GM12878 (cell line): ENCODE measurements around the gene INHA. TPM values are rescaled to one million over a fixed set of nuclear protein-coding genes. Genes with fewer than 3 reads are reported as not detected.

Source experiments
- ATAC-seq: fragments of 200-7000 bp; cut with Tn5 transposase; 3 replicates; pipeline ENCODE4 v1.9.1; 2020; ENCODE audit warnings: mild to moderate bottlenecking, moderate library complexity
- BruUV-seq: library from RNA; stranded (reverse); fragments of 400-500 nt; replicated peaks from 2 replicates; lab custom pipeline; 2021; lab: Mats Ljungman, UMichigan
- CTCF ChIA-PET: fragments of 300-600 bp; sonication (Branson Sonifier 250); formaldehyde crosslinking; extraction: SDS; loops from one replicate; lab custom pipeline; 2021; ENCODE audit warnings: inconsistent platforms; lab: Yijun Ruan, JAX
- POLR2A ChIA-PET: fragments of 350-600 bp; formaldehyde crosslinking; extraction: SDS; loops from one replicate; lab custom pipeline; 2021; ENCODE audit warnings: inconsistent platforms; lab: Charles Lee
- RAD21 ChIA-PET: fragments of 300-600 bp; sonication (Branson Sonifier 250); formaldehyde crosslinking; loops from one replicate; lab custom pipeline; 2023; ENCODE audit warnings: antibody characterized with exemption; ENCODE audit not compliant: unreplicated experiment; lab: Charles Lee
- SMC1A ChIA-PET: fragments of 300-600 bp; sonication (Branson Sonifier 250); formaldehyde crosslinking; loops from one replicate; lab custom pipeline; 2023; ENCODE audit not compliant: unreplicated experiment, uncharacterized antibody; lab: Charles Lee
- DNase-seq: peaks from one replicate; pipeline ENCODE4 v3.0.0-alpha.2; 2011; ENCODE audit warnings: low read depth, low spot score
- FAIRE-seq: peaks from 3 replicates; lab custom pipeline; 2011; peaks lifted over from hg19 to GRCh38; lab: Jason Lieb, UNC
- H2AFZ ChIP-seq: 2 replicates; pipeline ENCODE4 v1.6.0; 2011; ENCODE audit warnings: low read depth, low read length, control low read depth; ENCODE audit not compliant: control insufficient read depth
- H3K27ac ChIP-seq: 2 replicates; pipeline ENCODE4 v1.5.1; 2011; ENCODE audit warnings: control low read depth; ENCODE audit not compliant: control insufficient read depth, insufficient read depth
- H3K27me3 ChIP-seq, 2 experiments: replicated peaks in 1 of 2; 2 replicates each; pipeline versions ENCODE4 v1.6.0 to v1.6.1; 2011; ENCODE audit warnings: low read length in 1 of 2; ENCODE audit not compliant: control insufficient read depth in 2 of 2, insufficient read depth in 2 of 2
- H3K36me3 ChIP-seq, 2 experiments: 2 replicates each; pipeline ENCODE4 v1.5.1; 2011; ENCODE audit warnings: low read length in 1 of 2; ENCODE audit not compliant: control insufficient read depth in 2 of 2, insufficient read depth in 2 of 2
- H3K4me1 ChIP-seq: 2 replicates; pipeline ENCODE4 v1.6.1; 2011; ENCODE audit warnings: mild to moderate bottlenecking, low read length, moderate library complexity, mixed read lengths; ENCODE audit not compliant: control insufficient read depth, insufficient read depth
- H3K4me2 ChIP-seq: 2 replicates; pipeline ENCODE4 v1.6.0; 2011; ENCODE audit warnings: control low read depth; ENCODE audit not compliant: control insufficient read depth, insufficient read depth
- H3K4me3 ChIP-seq: fragments of 200-600 bp; sonication (generic); 2 replicates; pipeline ENCODE4 v1.5.1; 2016
- H3K79me2 ChIP-seq: 2 replicates; pipeline ENCODE4 v1.6.0; 2011; ENCODE audit warnings: low read length; ENCODE audit not compliant: control insufficient read depth, insufficient read depth
- H3K9ac ChIP-seq: 2 replicates; pipeline ENCODE4 v1.8.0; 2011; ENCODE audit warnings: low read length, control low read depth, mixed read lengths; ENCODE audit not compliant: control insufficient read depth, insufficient read depth
- H3K9me3 ChIP-seq: replicated peaks from 3 replicates; pipeline ENCODE4 v1.5.1; 2011; ENCODE audit warnings: mild to moderate bottlenecking, low read length; ENCODE audit not compliant: control insufficient read depth, insufficient read depth
- H4K20me1 ChIP-seq: 2 replicates; pipeline ENCODE4 v1.6.0; 2011; ENCODE audit not compliant: control insufficient read depth, insufficient read depth
- BMI1 ChIP-seq: fragments of 450-650 bp; IDR thresholded peaks from 2 replicates; pipeline ENCODE4 v1.6.1; 2016; ENCODE audit warnings: mild to moderate bottlenecking, moderate library complexity, borderline replicate concordance
- CEBPB ChIP-seq, 2 experiments: fragments of 150-350 bp in 1 of 2; IDR thresholded peaks; 2 replicates each; pipeline ENCODE4 v1.6.1; 2012 to 2014; ENCODE audit warnings: low read depth in 2 of 2, low read length in 2 of 2, borderline replicate concordance in 1 of 2, inconsistent platforms in 1 of 2
- FOXM1 ChIP-seq: IDR thresholded peaks from 2 replicates; pipeline ENCODE4 v1.6.1; 2012; ENCODE audit warnings: low read depth, mild to moderate bottlenecking, inconsistent platforms, low read length, moderate library complexity
- GATAD2B ChIP-seq: fragments of 450-650 bp; conservative IDR thresholded peaks from 2 replicates; pipeline ENCODE4 v1.6.1; 2017; ENCODE audit warnings: low read depth, mild to moderate bottlenecking, moderate library complexity
- IRF4 ChIP-seq: IDR thresholded peaks from 2 replicates; pipeline ENCODE4 v1.6.1; 2011; ENCODE audit warnings: low read depth, low read length
- MTA3 ChIP-seq: IDR thresholded peaks from 2 replicates; pipeline ENCODE4 v1.6.1; 2012; ENCODE audit warnings: low read length, inconsistent platforms, borderline replicate concordance
- MYC ChIP-seq: IDR thresholded peaks from 2 replicates; pipeline ENCODE4 v1.6.1; 2011; ENCODE audit warnings: mild to moderate bottlenecking, low read length, moderate library complexity, inconsistent platforms; ENCODE audit not compliant: insufficient read depth, insufficient replicate concordance, insufficient read length, severe bottlenecking
- NFYA ChIP-seq: IDR thresholded peaks from 2 replicates; pipeline ENCODE4 v1.6.1; 2011; ENCODE audit warnings: low read depth, mild to moderate bottlenecking, low read length, improper control_type of control experiment, borderline replicate concordance
- NKRF ChIP-seq: fragments of 450-650 bp; conservative IDR thresholded peaks from 2 replicates; pipeline ENCODE4 v1.6.1; 2017; ENCODE audit warnings: mild to moderate bottlenecking, moderate library complexity
- RUNX3 ChIP-seq: IDR thresholded peaks from 2 replicates; pipeline ENCODE4 v1.6.1; 2012; ENCODE audit warnings: low read length, inconsistent platforms
- SMAD5 ChIP-seq: IDR thresholded peaks from 2 replicates; pipeline ENCODE4 v1.6.1; 2016; ENCODE audit warnings: antibody characterized with exemption, low read depth
- TCF3 ChIP-seq: IDR thresholded peaks from 2 replicates; pipeline ENCODE4 v1.6.1; 2012; ENCODE audit warnings: low read depth, mild to moderate bottlenecking, low read length, borderline replicate concordance; ENCODE audit not compliant: insufficient read depth
- TCF7 ChIP-seq: IDR thresholded peaks from 2 replicates; pipeline ENCODE4 v1.6.1; 2014; ENCODE audit warnings: antibody characterized with exemption, borderline replicate concordance
- USF2 ChIP-seq: IDR thresholded peaks from 2 replicates; pipeline ENCODE4 v1.6.1; 2011; ENCODE audit warnings: low read depth, low read length, improper control_type of control experiment, borderline replicate concordance
- ZBTB11 ChIP-seq: fragments of 450-650 bp; formaldehyde crosslinking; IDR thresholded peaks from 2 replicates; pipeline ENCODE4 v1.5.0; 2022; ENCODE audit warnings: mild to moderate bottlenecking, missing genetic modification characterization
- WGBS: methylation state at CpG from one replicate; pipeline ENCODE4 v1.1.6; 2016; ENCODE audit warnings: low lambda C conversion rate; ENCODE audit not compliant: insufficient replicate concordance, insufficient coverage; ENCODE audit errors: missing lambda C conversion rate; 5-methylcytosine and 5-hydroxymethylcytosine counted together
- in situ Hi-C: fragments of 300-500 bp; cut with MboI; formaldehyde crosslinking; loops from 9 replicates; pipeline ENCODE4 v1.14.3; 2018; ENCODE audit warnings: mixed read lengths
- intact Hi-C: fragments of 100-400 bp; cut with micrococcal nuclease; formaldehyde crosslinking; loops from one replicate; pipeline ENCODE4 v1.14.2; 2022; ENCODE audit not compliant: unreplicated experiment
- polyA plus RNA-seq, 11 experiments: library from polyadenylated mRNA; depleted of rRNA in 4 of 11; unstranded in 6 of 11; stranded (reverse) in 5 of 11; fragments of >200 nt; fragmentation: Nextera tagmentation in 4 of 11; fragmentation: Illumina TruSeq in 1 of 11; extraction: Ambion mirVana in 4 of 11; extraction: Trizol in 1 of 11; gene quantifications; 1 replicate in 1 of 11; 2 replicates in 10 of 11; pipeline versions ENCODE4 v1.2.1 to v1.2.3, GENCODE V29; 2011 to 2016; ENCODE audit warnings: inconsistent platforms in 2 of 11, missing spikeins in 2 of 11, low read depth in 1 of 11
- total RNA-seq, 4 experiments: library from RNA; depleted of rRNA in 3 of 4; stranded (reverse); fragments of >200 nt in 3 of 4; fragmentation: Illumina TruSeq in 1 of 4; extraction: Trizol in 1 of 4; gene quantifications; 2 replicates each; pipeline versions ENCODE4 v1.2.1 to v1.2.3, GENCODE V29; 2013 to 2021

Gene INHA
- total and polyA plus RNA-seq, 10 of the 15 experiments (the other 5 are each of a cell fraction or from before 2014, with no cell fraction given): not detected

GRCh38 chr2:219570924-219571310 lies 1.2 kb upstream of the INHA start:
- POLR2A ChIA-PET: no interaction called here

More at GRCh38 chr2:219570924-219571310, 1.2 kb upstream of the INHA start:
- WGBS: 41% methylated on average over 19 of the region's 55 CpGs
- Histone ChIP-seq H4K20me1 (no peaks in the 10 kb centered on the region), H3K4me1 (no peaks in the 10 kb centered on the region), H3K79me2 (no peaks in the 10 kb centered on the region), H3K4me3 (no peak overlapping the region), H3K27ac (no peak overlapping the region), H3K27me3 (peaks cover 2 to 5% of the 10 kb centered on the region in 2 experiments; a peak in 3 of 4 replicates), H3K9ac (no peak overlapping the region), H2AFZ (no peak overlapping the region), H3K4me2 (no peak overlapping the region), H3K36me3 (no peaks in the 10 kb centered on the region), H3K9me3 (no peaks in the 10 kb centered on the region)
- in situ Hi-C loops (no loop called here), intact Hi-C loops (no loop called here)
- DNase-seq: no peak
- no TSS peak for BruUV-seq
- RAD21 ChIA-PET: no interaction called here
- TF ChIP-seq RUNX3 (no peak), ZBTB11 (CRISPR knock-in tag) (no peak), CEBPB (IDR thresholded peaks at IDR 0.05; ENCODE audit: borderline replicate concordance in 1 of 2, low read depth in 2 of 2, low read length in 2 of 2) (no peak), NKRF (no peak), FOXM1 (no peak), TCF3 (no peak), NFYA (no peak), MTA3 (no peak), TCF7 (no peak), MYC (no peak), IRF4 (no peak), BMI1 (no peak), GATAD2B (no peak), USF2 (no peak), SMAD5 (no peak)
- no peak for FAIRE-seq
- CTCF ChIA-PET: interaction anchor here (1.2 kb wide), 1 partner anchor 11 kb away, joined by 3 read pairs; no protein-coding TSS in a partner anchor
- SMC1A ChIA-PET: no interaction called here
- no peak for ATAC-seq
